Endothelial cell of umbilical vein (primary cell): ENCODE measurements around the gene EIF2S3. TPM values are rescaled to one million over a fixed set of nuclear protein-coding genes. Genes with fewer than 3 reads are reported as not detected.
"Not testable (repeated sequence)": the region's sequence is repeated elsewhere in the genome, so short reads cannot be mapped to it uniquely, and the experiment has no call there.

Experiments
- BruUV-seq: library from RNA; stranded (reverse); fragments of 400-500 nt; replicated peaks from 2 replicates; lab custom pipeline; 2021; lab: Mats Ljungman, UMichigan
- CTCF ChIA-PET: fragments of 300-600, 350-600 bp; sonication (Branson Sonifier 250); formaldehyde crosslinking; loops from one replicate; lab custom pipeline; 2021; ENCODE audit warnings: antibody characterized with exemption, inconsistent platforms; lab: Charles Lee
- POLR2A ChIA-PET: fragments of 300-600, 350-600 bp; sonication (Branson Sonifier 250); formaldehyde crosslinking; loops from one replicate; lab custom pipeline; 2021; ENCODE audit warnings: antibody characterized with exemption, inconsistent platforms; lab: Charles Lee
- DNase-seq: peaks from one replicate; pipeline ENCODE4 v3.0.0-alpha.2; 2011; ENCODE audit warnings: low read depth, low spot score
- FAIRE-seq: peaks from 2 replicates; lab custom pipeline; 2011; peaks lifted over from hg19 to GRCh38; lab: Jason Lieb, UNC
- H2AFZ ChIP-seq: 2 replicates; pipeline ENCODE4 v1.6.0; 2012; ENCODE audit warnings: low read depth, low read length, control low read depth, inconsistent platforms
- H3K27ac ChIP-seq: 2 replicates; pipeline ENCODE4 v1.5.1; 2011; ENCODE audit warnings: low read depth, mild to moderate bottlenecking, control low read depth, low read length, moderate library complexity; ENCODE audit not compliant: insufficient read depth
- H3K27me3 ChIP-seq, 2 experiments: 2 replicates each; pipeline versions ENCODE4 v1.6.0 to v1.6.1; 2011; ENCODE audit warnings: low read length in 2 of 2, mixed read lengths in 1 of 2; ENCODE audit not compliant: control insufficient read depth in 2 of 2, insufficient read depth in 2 of 2
- H3K36me3 ChIP-seq, 2 experiments: 2 replicates in 1 of 2; 3 replicates in 1 of 2; pipeline ENCODE4 v1.5.1; 2011; ENCODE audit warnings: low read length in 2 of 2, mild to moderate bottlenecking in 1 of 2, moderate library complexity in 1 of 2; ENCODE audit not compliant: control insufficient read depth in 2 of 2, insufficient read depth in 2 of 2; ENCODE audit errors: extremely low read depth in 1 of 2
- H3K4me1 ChIP-seq: 3 replicates; pipeline ENCODE4 v1.5.1; 2011; ENCODE audit warnings: mild to moderate bottlenecking, low read length; ENCODE audit not compliant: control insufficient read depth, insufficient read depth; ENCODE audit errors: extremely low read depth
- H3K4me2 ChIP-seq: 2 replicates; pipeline ENCODE4 v1.6.1; 2011; ENCODE audit warnings: low read length, control low read depth, mixed read lengths; ENCODE audit not compliant: insufficient read depth
- H3K4me3 ChIP-seq, 3 experiments: fragments of 200-600 bp in 1 of 3; sonication (generic), shearing (Covaris generic) in 1 of 3; replicated peaks in 1 of 3; 2 replicates each; pipeline ENCODE4 v1.5.1; 2011 to 2016; ENCODE audit warnings: control low read depth in 3 of 3, low read length in 3 of 3, mild to moderate bottlenecking in 2 of 3, inconsistent platforms in 1 of 3, low read depth in 1 of 3, moderate library complexity in 1 of 3; ENCODE audit not compliant: insufficient read depth in 1 of 3
- H3K79me2 ChIP-seq: 2 replicates; pipeline ENCODE4 v1.6.0; 2012; ENCODE audit warnings: low read length, inconsistent platforms; ENCODE audit not compliant: control insufficient read depth, insufficient read depth
- H3K9ac ChIP-seq: replicated peaks from 2 replicates; pipeline ENCODE3; 2011; ENCODE audit warnings: low read length, control low read depth; ENCODE audit not compliant: insufficient read depth; ENCODE audit errors: extremely low read depth
- H3K9me1 ChIP-seq: replicated peaks from 3 replicates; pipeline ENCODE4 v1.6.0; 2011; ENCODE audit warnings: mild to moderate bottlenecking, low read length; ENCODE audit not compliant: control insufficient read depth, insufficient read depth; ENCODE audit errors: extremely low read depth
- H3K9me3 ChIP-seq: replicated peaks from 2 replicates; pipeline ENCODE4 v1.5.1; 2012; ENCODE audit warnings: low read length, inconsistent platforms; ENCODE audit not compliant: control insufficient read depth, insufficient read depth
- H4K20me1 ChIP-seq: replicated peaks from 2 replicates; pipeline ENCODE3; 2011; ENCODE audit warnings: mild to moderate bottlenecking, low read length; ENCODE audit not compliant: control insufficient read depth, insufficient read depth; ENCODE audit errors: extremely low read depth
- dilution Hi-C: fragments of 300-500 bp; cut with MboI; formaldehyde crosslinking; loops from one replicate; pipeline ENCODE4 v1.15.0; 2019; ENCODE audit warnings: low sequenced_read_pairs; ENCODE audit not compliant: extremely low pct_ligation_motif_present
- intact Hi-C: fragments of 100-400 bp; cut with micrococcal nuclease; formaldehyde crosslinking; loops from one replicate; pipeline ENCODE4 v1.10.0; 2022
- polyA plus RNA-seq, 4 experiments: library from polyadenylated mRNA; depleted of rRNA in 3 of 4; stranded (reverse) in 3 of 4; unstranded in 1 of 4; fragments of >200 nt; gene quantifications; 2 replicates each; pipeline versions ENCODE4 v1.2.1 to v1.2.3, GENCODE V29; 2011 to 2012; ENCODE audit warnings: missing spikeins in 1 of 4
- total RNA-seq: library from RNA; stranded (reverse); gene quantifications from 2 replicates; pipeline ENCODE4 v1.2.3, GENCODE V29; 2021

EIF2S3 gene
- total and polyA plus RNA-seq, 2 donors (not counting 3 experiments of a cell fraction or from before 2014, with no cell fraction given) = 35.8 to 161 TPM

DNA sequence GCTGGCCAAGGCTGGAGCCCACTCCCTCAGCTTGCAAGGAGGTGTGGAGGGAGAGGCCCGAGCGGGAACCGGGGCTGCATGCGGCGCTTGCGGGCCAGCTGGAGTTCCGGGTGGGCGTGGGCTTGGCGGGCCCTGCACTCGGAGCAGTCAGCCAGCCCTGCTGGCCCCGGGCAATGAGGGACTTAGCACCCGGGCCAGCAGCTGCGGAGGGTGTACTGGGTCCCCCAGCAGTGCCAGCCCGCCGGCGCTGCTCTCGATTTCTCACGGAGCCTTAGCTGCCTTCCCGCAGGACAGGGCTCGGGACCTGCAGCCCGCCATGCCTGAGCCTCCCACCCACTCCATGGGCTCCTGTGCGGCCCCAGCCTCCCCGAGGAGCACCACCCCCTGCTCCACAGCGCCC lies 5.1 kb upstream of the EIF2S3 start:
- CTCF ChIA-PET = not testable (repeated sequence)
- intact Hi-C loops = loop anchor here (10.0 kb wide), 1 partner anchor 355 kb away; no protein-coding TSS in a partner anchor

DNA sequence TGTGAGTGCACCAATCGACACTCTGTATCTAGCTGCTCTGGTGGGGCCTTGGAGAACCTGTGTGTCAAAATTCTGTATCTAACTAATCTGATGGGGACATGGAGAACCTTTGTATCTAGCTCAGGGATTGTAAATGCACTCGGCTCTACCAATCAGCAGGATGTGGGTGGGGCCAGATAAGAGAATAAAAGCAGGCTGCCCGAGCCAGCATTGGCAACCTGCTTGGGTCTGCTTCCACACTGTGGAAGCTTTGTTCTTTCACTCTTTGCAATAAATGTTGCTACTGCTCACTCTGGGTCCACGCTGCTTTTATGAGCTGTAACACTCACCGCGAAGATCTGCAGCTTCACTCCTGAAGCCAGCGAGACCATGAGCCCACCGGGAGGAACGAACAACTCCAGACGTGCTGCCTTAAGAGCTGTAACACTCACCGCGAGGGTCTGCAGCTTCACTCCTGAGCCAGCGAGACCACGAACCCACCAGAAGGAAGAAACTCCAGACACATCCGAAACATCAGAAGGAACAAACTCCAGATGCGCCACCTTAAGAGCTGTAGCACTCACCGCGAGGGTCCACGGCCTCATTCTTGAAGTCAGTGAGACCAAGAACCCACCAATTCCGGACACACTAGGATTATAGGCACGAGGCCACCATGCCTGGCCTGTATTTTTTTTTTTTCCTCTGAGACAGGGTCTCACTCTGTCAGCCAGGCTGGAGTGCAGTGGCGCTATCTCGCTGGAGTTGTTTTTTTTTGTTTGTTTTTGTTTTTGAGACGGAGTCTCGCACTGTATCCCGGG lies 4.0 kb upstream of the EIF2S3 start:
- CTCF ChIA-PET = interaction anchor here (1.1 kb wide), 1 partner anchor 175 kb away, joined by 3 read pairs; no protein-coding TSS in a partner anchor
- H4K20me1 ChIP-seq, H3K79me2 ChIP-seq, H3K9ac ChIP-seq, H3K4me2 ChIP-seq, FAIRE-seq, BruUV-seq, H3K27me3 ChIP-seq, POLR2A ChIA-PET, H3K27ac ChIP-seq, DNase-seq, H3K36me3 ChIP-seq, H3K4me1 ChIP-seq, dilution Hi-C loops, H3K4me3 ChIP-seq, H2AFZ ChIP-seq, H3K9me3 ChIP-seq, H3K9me1 ChIP-seq: not testable (repeated sequence)
- intact Hi-C loops = loop anchor here (10.0 kb wide), 1 partner anchor 356 kb away; no protein-coding TSS in a partner anchor

More for the DNA sequence above, 5.1 kb upstream of the EIF2S3 start:
- H3K9ac ChIP-seq, H3K27ac ChIP-seq, dilution Hi-C loops, H4K20me1 ChIP-seq, H3K27me3 ChIP-seq, H2AFZ ChIP-seq, H3K4me2 ChIP-seq, DNase-seq, H3K4me3 ChIP-seq, BruUV-seq, POLR2A ChIA-PET, H3K9me3 ChIP-seq, FAIRE-seq, H3K36me3 ChIP-seq, H3K4me1 ChIP-seq, H3K79me2 ChIP-seq, H3K9me1 ChIP-seq: not testable (repeated sequence)
